SK-N-MC (cell line): ENCODE data around the gene BCR.
"Not testable (repeated sequence)": the region's sequence is repeated elsewhere in the genome, so short reads cannot be mapped to it uniquely, and the experiment has no call there.

ENCODE experiments used
- DNase-seq: peaks from one replicate; pipeline ENCODE4 v3.0.0-alpha.2; 2011; ENCODE audit warnings: low read depth, low spot score
- H3K27ac ChIP-seq: fragments of 200-600 bp; sonication (generic); 2 replicates; pipeline ENCODE4 v1.5.1; 2016; ENCODE audit warnings: mixed run types
- H3K36me3 ChIP-seq: fragments of 200-600 bp; sonication (generic); 2 replicates; pipeline ENCODE4 v1.6.1; 2017; ENCODE audit warnings: antibody characterized with exemption, low read length, mixed read lengths; ENCODE audit not compliant: insufficient read depth
- H3K4me3 ChIP-seq: fragments of 200-600 bp; sonication (generic); 2 replicates; pipeline ENCODE4 v1.5.1; 2016
- H3K9ac ChIP-seq: fragments of 200-600 bp; sonication (generic); 2 replicates; pipeline ENCODE4 v1.8.0; 2017; ENCODE audit warnings: mixed run types, mixed read lengths; ENCODE audit not compliant: insufficient read length
- H3K9me3 ChIP-seq: fragments of 200-600 bp; sonication (generic); 2 replicates; pipeline ENCODE4 v1.6.1; 2017; ENCODE audit warnings: low read depth, mild to moderate bottlenecking, antibody characterized with exemption, low read length, moderate library complexity, mixed read lengths
- EZH2 ChIP-seq: fragments of 200-600 bp; sonication (generic); IDR thresholded peaks from one replicate; pipeline ENCODE4 v1.6.1; 2017; ENCODE audit warnings: antibody characterized with exemption
- FOXP2 ChIP-seq: optimal IDR thresholded peaks from 2 replicates; pipeline ENCODE3; 2011; ENCODE audit warnings: mild to moderate bottlenecking, moderate library complexity; ENCODE audit not compliant: insufficient read depth; ENCODE audit errors: extremely low read length, control extremely low read depth
- POLR2AphosphoS5 ChIP-seq: IDR thresholded peaks from 2 replicates; pipeline ENCODE4 v1.6.1; 2012; ENCODE audit warnings: mild to moderate bottlenecking, low read depth, low read length, borderline replicate concordance

The BCR gene

GRCh38 chr22:23315341-23315917 is 135.1 kb downstream of the BCR start:
- H3K9me3 ChIP-seq: no peaks in the 10 kb centered on the region
- no peak overlapping the region for H3K9ac ChIP-seq
- H3K4me3 ChIP-seq: no peak overlapping the region
- TF ChIP-seq EZH2: no peak
- TF ChIP-seq FOXP2: no peak
- TF ChIP-seq POLR2AphosphoS5: no peak
- H3K27ac ChIP-seq: no peak overlapping the region
- no peak for DNase-seq
- H3K36me3 ChIP-seq: no peaks in the 10 kb centered on the region

- not testable (repeated sequence) for H3K9ac ChIP-seq, H3K9me3 ChIP-seq, H3K4me3 ChIP-seq, DNase-seq, H3K27ac ChIP-seq, H3K36me3 ChIP-seq
Observed at GRCh38 chr22:23316596-23316995, 136.3 kb downstream of the BCR start.

GRCh38 chr22:23318316-23318715 is 138.0 kb downstream of the BCR start:
- H3K4me3 ChIP-seq, H3K36me3 ChIP-seq, H3K9me3 ChIP-seq, DNase-seq, H3K27ac ChIP-seq, H3K9ac ChIP-seq: not testable (repeated sequence)

GRCh38 chr22:23322497-23323080 is 142.3 kb downstream of the BCR start:
- H3K27ac ChIP-seq, H3K4me3 ChIP-seq, H3K9ac ChIP-seq, H3K36me3 ChIP-seq, DNase-seq, H3K9me3 ChIP-seq: not testable (repeated sequence)

GRCh38 chr22:23323960-23324688 is 143.8 kb downstream of the BCR start:
- H3K9ac ChIP-seq, H3K4me3 ChIP-seq, H3K27ac ChIP-seq, H3K9me3 ChIP-seq, H3K36me3 ChIP-seq, DNase-seq: not testable (repeated sequence)

GRCh38 chr22:23325183-23325582 is 144.9 kb downstream of the BCR start:
- Histone ChIP-seq H3K4me3 (no peak overlapping the region), H3K36me3 (no peaks in the 10 kb centered on the region), H3K27ac (no peak overlapping the region), H3K9ac (no peak overlapping the region), H3K9me3 (no peaks in the 10 kb centered on the region)
- DNase-seq: no peak
- TF ChIP-seq POLR2AphosphoS5 (no peak), EZH2 (no peak), FOXP2 (no peak)

- H3K27ac ChIP-seq, DNase-seq, H3K4me3 ChIP-seq, H3K36me3 ChIP-seq, H3K9ac ChIP-seq, H3K9me3 ChIP-seq: not testable (repeated sequence)
Observed at GRCh38 chr22:23333822-23334221, 153.5 kb downstream of the BCR start.

GRCh38 chr22:23337672-23338071 is 157.4 kb downstream of the BCR start:
- H3K4me3 ChIP-seq, H3K9ac ChIP-seq, H3K27ac ChIP-seq, H3K36me3 ChIP-seq, DNase-seq, H3K9me3 ChIP-seq: not testable (repeated sequence)

- not testable (repeated sequence) for H3K9ac ChIP-seq
Observed at GRCh38 chr22:23341942-23342695, 161.8 kb downstream of the BCR start.

More at GRCh38 chr22:23341942-23342695, 161.8 kb downstream of the BCR start:
- H3K4me3 ChIP-seq, DNase-seq, H3K36me3 ChIP-seq, H3K9me3 ChIP-seq, H3K27ac ChIP-seq: not testable (repeated sequence)
